GM12875 (cell line): ENCODE results near the gene CEP97.
A peak's percentile ranks its signal among the peaks of the same experiment; 100 is the strongest.

Source experiments
- H3K4me3 ChIP-seq: one replicate; pipeline ENCODE4 v1.5.1; 2011; ENCODE audit warnings: low read depth, low read length, control low read depth
- CTCF ChIP-seq: IDR thresholded peaks from 2 replicates; pipeline ENCODE4 v1.5.1; 2011; ENCODE audit warnings: low read depth, mild to moderate bottlenecking, control low read depth, inconsistent platforms, low read length, moderate library complexity, borderline replicate concordance; ENCODE audit not compliant: insufficient read depth

The CEP97 gene

GRCh38 chr3:101784855-101785613 is 60.6 kb downstream of the CEP97 start:
- H3K4me3 ChIP-seq = no peak overlapping the region
- TF ChIP-seq CTCF = no peak

- TF ChIP-seq CTCF = no peak
Measured at GRCh38 chr3:101791778-101792177, 67.4 kb downstream of the CEP97 start.

GRCh38 chr3:101796077-101796680 is 71.8 kb downstream of the CEP97 start:
- no peak overlapping the region for H3K4me3 ChIP-seq
- TF ChIP-seq CTCF = no peak

More at GRCh38 chr3:101791778-101792177, 67.4 kb downstream of the CEP97 start:
- H3K4me3 ChIP-seq = no peak overlapping the region

GRCh38 chr3:101801174-101801573 is 76.8 kb downstream of the CEP97 start:
- H3K4me3 ChIP-seq = no peak overlapping the region
- no peak for TF ChIP-seq CTCF

GRCh38 chr3:101802179-101802578 is 77.8 kb downstream of the CEP97 start:
- TF ChIP-seq CTCF = no peak
- H3K4me3 ChIP-seq = no peak overlapping the region

GRCh38 chr3:101803173-101803782 is 78.9 kb downstream of the CEP97 start:
- H3K4me3 ChIP-seq = no peak overlapping the region

More at GRCh38 chr3:101803173-101803782, 78.9 kb downstream of the CEP97 start:
- peak; percentile 61; the same call in 1 of the 2 replicates for TF ChIP-seq CTCF
